GM19023 (cell line): Measurements from ENCODE around the gene DPYSL4.

ENCODE experiments used
- ATAC-seq: cut with Tn5 transposase; IDR thresholded peaks from one replicate; pipeline ENCODE4 v1.9.1; 2021; ENCODE audit warnings: mild to moderate bottlenecking, moderate library complexity; ENCODE audit not compliant: unreplicated experiment

The DPYSL4 gene

DNA sequence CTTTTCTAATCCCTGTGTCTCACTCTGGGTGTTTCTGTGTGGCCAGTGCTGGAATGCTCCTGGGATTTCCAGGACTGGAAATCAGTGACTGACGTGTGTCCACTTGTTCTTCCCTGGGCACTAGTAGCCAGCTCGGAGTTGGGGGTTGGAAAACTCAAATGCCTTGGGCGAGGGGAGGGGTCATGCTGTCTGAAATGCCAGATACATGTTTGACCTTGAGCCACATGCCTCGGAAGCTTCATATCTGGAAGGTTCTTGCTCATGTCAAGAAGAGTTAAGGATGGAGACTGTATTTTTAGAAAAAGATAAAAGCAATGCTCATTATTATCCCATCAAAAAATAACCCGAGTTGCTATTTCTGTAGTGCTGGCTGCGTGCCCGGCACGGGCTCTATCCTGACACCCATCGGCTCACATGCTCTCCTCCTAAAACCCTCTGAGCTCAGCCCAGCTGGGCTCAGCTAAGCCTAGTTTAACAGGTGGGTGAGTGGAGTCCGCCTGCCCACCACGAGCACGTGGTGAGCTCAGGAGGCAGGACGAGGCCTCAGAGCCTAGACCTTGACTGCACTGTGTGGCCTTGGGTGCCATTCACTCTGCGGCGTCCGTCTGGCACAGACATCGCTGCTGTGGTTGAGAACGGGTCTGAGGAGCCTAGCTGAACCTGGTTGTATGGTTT, 6.4 kb downstream of the DPYSL4 start:
- ATAC-seq = no peak

DNA sequence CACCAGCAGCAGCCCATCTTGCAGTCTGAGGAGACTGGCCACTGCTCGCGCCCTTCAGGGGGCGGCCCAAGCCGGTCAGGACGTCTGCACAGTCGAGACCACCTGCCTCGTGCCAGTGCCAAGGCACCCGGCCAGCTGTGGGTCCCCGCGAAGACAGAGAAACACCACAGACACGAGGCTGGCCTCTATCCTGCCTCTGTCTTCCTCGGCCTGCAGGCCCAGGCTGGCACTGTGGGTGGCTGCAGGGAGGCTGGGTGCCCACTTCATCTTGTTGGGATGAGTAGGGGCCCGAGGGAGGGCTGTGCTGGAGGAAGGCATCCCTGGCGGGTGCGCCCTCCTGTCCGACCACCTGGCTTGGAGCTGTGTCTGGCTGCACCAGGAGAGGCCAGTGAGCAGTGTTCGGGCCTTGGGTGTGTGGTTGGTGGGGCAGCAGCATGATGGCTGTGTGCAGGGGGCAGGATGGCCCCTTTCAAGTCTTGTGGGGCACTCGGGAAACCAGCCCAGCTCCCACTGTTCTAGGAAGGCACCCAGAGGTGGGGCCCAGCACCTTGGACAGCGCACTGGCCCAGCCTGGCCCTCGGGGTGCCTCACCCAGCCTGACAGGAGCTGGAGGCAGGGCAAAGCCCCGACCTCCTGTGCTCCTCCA, 7.3 kb downstream of the DPYSL4 start:
- no peak for ATAC-seq

DNA sequence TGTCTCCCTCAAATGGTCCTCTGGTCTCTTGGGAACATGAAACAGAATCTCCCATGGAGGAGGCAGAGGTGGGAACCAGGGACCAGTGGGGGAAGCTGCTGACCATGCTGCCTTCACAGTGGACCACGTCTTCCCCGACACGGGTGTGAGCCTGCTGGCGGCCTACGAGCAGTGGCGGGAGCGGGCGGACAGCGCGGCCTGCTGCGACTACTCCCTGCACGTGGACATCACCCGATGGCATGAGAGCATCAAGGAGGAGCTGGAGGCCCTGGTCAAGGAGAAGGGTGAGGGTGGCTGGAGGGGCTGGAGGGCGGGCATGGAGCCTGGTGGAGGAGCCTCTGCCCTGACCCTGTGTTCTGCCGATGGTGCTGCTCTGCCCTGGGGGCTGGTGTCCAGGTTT, 8.0 kb downstream of the DPYSL4 start:
- no peak for ATAC-seq

DNA sequence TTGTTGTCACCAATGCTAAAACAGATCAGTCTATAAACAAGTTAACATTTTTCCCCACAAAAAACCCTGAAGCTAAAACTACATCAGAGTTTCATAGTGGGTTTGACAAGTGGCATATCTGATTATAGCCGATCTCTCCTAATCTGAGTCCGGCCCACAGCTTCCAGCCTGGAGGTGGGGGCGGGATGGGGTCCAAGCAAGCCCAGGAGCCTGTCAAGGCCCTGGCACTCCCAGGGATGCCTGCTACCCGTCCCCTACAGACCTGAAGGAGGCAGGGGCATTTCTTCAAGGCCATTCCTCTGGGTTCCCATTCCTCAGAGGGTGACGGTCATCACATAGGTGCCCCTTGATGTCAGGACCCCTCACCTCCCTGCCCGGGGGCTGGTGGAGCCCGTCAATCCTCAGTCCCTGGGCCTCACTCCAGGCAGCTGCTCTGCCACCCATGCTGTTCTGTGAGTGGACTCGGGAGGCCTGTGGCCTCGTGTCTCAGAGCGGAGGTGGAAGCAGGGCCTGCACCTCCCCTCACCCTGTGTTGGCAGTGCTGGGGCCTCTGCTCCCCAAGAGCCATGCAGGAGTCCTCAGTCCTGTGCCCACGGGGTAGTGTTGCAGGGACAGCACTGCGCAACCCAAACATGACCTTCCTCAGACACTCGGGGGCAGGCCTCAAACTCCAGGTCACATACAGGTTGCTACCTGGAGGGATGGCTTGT, 8.8 kb downstream of the DPYSL4 start:
- no peak for ATAC-seq

DNA sequence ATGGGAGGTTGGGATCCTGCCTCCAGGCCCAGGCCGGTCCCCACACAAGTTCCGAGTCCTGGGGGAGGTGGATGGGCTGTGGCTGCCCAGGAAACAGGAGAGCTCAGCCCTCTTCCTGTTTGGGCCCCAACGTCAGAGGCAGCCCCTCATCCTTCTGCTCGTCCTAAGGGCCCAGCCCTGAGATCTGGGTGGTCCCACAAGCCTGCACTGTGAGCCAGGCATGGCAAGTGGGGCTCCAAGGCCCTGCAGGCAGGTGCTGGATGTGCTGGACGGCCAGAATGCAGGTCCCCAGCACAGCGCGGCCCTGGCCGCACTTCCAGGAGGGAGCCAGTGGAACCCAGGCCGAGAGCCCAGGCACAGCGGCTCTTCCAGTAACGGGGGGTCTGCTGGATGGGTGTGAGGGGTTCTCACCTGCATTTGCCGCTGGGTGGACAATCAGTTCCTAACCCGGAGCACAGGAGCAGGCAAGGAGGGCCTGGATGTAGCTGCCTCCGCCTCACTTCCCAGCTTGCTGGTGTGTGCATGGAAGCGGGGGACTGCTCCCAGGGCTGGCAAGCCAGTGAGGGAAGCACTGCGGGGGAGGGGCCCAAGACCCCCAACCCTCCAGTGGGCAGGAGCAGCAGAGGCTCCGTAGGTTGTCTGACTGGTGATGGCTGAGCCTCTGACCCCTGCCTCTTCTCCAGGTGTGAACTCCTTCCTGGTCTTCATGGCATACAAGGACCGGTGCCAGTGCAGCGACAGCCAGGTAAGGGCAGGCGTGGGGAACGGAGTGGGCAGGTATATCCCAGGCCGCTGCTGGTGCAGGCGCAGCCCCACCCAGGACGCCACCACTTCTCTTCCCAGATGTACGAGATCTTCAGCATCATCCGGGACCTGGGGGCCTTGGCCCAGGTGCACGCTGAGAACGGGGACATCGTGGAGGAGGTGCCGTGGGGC, 9.7 kb downstream of the DPYSL4 start:
- no peak for ATAC-seq

DNA sequence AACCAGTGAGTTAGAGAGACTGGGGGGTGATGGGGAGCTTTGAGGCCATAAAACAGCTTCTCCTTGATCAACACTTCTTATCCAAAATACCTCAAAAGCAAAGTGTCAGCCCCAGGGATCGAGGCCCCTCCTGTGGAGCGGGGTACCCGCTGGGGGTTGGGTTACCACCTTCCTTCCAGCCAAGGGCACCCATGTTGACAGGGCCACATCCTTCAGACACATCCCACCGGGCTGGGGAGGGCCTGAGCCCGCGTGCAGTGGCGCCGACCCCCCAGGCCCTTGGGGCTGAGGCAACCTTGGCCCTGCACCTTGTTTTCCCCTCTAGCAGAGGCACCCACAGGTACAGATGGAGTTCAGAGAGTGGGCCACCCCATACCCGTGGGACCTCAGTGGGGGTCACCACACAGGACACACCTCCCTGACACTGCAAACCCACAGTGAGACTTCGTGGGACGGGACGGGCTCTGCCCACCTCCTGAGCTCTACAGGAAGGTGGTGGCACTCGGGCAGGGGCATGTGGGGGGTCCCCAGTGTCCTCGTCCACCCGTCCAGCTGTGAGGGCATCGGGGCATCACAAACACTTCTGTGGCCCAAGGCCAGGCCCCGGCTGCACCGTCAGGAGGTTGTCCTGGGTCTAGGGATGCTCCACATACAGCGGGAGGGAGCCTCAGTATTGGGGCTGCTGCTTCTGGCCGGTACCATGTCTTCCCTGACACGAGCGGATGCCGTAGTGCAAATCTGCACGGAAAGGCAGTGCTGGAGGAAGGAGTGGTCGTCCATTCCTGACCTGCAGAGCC, 10.7 kb downstream of the DPYSL4 start:
- no peak for ATAC-seq

DNA sequence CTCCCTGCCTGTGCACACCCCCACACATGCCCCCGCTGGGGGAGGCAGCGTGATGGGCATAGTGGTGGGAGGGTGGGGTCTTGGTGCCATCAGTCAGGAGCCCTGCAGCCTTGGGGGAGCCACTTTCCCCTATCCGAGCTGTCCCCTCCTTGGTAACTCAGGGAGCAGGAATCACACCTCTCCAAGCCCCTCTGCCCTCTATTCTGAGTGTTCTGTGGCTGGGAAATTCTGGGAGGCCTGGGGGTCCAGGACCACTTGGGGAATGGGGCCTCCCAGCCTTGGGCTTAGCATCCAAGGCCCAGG, 11.3 kb downstream of the DPYSL4 start:
- ATAC-seq = no peak

DNA sequence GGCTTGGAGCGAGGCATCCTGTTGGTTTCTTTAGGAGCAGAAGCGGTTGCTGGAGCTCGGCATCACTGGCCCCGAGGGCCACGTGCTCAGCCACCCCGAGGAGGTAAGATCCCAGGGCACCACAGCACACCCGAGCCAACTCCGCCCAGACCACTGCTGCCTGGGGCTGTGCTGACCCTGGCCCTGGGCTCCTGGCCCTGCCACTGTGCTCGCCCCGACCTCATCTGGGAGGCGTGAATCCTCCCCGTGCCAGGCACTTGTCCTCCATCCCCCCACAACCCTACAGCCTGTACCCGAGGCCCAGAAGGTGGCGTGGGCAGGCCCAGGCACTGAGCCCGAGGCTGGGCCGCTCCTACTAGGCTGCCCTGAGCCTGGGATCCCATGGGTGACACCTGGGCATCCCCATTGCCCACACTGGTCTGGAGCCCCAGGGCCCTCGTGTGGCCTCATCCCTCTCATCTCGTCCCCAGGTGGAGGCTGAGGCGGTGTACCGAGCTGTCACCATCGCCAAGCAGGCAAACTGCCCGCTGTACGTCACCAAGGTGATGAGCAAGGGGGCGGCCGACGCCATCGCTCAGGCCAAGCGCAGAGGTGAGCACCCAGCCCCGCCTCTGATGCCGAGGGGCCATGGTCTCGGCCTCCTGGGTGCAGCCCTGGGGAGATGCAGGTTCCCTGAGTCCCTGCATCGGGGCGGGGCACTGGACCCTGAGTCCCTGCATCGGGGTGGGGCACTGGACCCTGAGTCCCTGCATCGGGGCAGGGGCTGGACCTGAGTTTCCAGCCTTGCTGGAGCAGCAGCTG, 11.8 kb downstream of the DPYSL4 start:
- no peak for ATAC-seq

DNA sequence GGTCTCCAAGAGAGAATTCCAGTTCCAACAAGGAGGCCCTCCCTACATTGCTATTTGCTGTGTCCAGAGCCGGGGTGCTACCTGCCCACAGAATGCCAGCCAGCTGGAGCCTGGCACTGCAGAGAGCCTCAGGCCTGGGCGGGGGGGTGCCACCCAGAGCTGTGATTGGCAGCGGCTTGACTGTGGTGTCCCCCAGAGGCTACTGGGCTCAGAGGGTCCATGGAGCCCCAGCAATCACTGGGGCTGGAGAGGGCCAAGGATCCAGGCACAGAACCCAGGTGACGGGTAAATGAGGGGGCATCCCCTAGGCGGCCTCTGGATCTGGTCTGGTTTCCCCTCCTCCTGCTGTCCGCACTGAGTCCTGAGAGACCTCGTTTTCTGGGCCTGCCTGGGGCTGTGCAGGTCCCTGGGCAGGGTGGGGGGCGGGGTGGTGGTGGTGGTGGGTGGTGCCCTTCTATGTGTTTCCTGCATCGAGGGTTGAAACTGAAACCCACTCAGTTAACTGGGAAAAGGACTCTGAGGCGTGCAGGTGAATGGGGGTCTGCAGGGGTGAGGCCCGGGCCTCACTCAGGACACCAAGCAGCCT, 12.6 kb downstream of the DPYSL4 start:
- ATAC-seq = no peak

DNA sequence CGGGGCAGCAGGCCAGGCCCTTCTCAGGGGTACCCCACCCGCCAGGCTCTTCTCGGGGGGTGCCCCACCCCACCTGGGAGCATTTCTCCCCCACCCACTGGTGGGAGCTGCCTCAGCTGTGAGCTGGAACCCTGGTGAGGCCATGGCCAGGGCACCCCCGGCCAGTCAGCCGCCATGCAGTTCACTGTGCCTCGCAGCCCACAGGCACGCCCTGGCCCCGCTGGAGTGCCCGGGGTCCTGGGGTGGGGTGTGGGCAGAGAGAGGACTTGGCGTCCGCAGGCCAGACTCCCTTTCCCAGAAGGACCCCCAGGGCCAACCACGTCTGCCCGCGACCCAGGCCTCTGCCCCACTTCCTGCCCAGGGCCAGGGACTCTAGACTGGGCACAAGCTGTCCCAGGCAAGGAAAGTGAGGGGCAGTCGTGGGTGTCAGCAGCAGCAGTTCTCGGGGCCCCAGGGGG, 13.1 kb downstream of the DPYSL4 start:
- no peak for ATAC-seq

DNA sequence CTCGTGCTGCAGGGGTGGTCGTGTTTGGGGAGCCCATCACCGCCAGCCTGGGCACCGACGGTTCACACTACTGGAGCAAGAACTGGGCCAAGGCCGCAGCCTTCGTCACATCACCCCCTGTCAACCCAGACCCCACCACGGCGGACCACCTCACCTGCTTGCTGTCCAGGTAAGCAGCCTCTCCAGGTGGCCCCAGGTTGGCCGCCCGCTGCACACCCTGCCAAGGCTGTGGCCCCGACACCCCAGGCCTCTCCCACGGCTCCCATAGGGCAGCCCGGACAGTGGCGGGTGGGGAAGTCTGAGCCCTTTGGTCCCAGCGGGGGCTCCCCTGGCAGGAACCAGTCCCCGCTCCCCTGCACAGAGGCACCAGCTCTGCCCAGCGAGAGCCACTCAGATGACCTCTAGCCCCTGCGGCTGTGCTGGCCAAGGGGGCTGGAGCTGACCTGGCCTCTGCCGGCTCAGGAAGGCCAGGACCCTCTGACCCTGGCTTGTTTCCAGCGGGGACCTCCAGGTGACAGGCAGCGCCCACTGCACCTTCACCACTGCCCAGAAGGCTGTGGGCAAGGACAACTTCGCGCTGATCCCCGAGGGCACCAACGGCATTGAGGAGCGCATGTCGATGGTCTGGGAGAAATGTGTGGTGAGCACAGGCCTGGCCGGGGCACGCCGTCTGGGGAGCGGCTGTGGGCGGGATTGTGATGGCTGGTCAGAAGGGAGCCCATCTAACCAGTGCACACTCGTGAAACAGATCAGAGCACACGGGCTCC, 13.8 kb downstream of the DPYSL4 start:
- ATAC-seq = no peak

DNA sequence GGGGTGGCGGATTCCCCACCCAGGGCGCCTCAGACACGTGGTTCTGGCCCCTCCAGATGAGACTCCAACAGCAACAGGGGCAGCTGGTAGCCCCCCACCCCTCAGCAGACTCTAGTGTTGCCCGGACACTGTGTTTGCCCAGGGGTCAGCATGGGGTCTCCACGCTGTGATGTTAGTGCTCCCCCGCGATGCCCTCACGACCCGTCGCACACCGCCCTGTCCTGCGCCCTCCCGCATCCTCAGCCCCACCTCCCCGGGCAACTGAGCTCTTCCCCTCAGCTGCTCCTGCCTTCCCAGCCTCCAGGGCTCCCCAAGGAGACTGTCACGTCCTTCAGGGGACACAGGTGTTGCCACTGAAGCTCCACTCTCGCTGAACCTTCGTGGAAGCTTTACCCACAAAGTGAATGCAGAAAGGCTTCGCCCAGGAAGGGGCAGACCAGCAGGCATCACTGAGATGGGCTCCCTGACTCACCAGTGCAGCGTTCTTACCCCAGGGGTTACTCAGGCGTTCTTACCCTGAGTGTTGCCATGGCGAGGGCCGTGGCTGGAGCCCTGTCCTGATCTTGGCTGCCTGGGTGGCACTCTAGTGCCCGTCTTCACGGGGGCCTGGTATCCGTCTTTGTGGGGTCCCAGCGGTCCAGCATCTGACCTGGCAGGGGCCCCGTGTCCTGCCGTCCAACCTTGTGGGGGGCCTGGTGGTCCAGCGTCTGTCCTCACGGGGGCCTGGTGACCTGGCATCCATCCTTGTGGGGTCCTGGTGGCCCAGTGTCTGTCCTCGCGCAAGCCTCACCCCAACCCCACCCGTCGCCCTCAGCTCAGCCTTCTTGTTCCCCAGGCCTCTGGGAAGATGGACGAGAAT, 14.6 kb downstream of the DPYSL4 start:
- ATAC-seq = no peak

DNA sequence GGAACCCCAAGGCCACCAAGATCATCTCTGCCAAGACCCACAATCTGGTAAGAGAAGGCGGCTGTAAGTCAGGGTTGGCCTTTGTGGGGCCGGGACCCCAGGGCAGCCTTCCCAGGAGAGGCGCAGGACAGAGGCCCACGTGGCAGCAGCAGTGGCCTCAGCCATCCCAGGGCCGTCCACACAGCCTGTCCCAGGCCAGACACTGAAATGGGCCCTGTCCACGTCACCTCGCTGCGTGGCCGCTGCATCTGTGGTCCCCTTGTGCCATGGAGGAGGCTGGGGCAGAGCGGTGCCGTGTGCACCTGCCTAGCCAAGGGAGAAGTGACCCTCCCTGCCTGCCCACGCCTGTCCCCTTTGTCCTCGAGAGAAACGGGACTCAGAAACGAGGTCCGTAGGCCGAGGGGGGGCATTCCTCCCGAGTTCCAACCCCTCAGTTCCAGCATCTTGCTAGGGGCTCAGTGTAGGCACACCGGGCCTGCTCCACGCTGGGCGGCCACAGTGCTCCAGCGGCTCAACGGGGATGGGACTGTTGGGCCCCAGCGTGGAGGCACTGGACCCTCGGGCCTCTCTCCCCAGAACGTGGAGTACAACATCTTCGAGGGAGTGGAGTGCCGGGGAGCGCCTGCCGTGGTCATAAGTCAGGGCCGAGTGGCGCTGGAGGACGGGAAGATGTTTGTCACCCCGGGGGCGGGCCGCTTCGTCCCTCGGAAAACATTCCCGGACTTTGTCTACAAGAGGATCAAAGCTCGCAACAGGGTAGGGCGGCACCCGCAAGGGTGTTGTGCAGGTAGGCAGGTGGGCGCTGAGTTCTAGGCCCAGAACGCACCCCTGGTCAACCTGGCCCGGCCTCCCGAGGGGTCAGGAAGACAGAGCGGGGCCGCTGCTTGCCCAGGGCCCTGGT, 15.6 kb downstream of the DPYSL4 start:
- ATAC-seq = no peak

DNA sequence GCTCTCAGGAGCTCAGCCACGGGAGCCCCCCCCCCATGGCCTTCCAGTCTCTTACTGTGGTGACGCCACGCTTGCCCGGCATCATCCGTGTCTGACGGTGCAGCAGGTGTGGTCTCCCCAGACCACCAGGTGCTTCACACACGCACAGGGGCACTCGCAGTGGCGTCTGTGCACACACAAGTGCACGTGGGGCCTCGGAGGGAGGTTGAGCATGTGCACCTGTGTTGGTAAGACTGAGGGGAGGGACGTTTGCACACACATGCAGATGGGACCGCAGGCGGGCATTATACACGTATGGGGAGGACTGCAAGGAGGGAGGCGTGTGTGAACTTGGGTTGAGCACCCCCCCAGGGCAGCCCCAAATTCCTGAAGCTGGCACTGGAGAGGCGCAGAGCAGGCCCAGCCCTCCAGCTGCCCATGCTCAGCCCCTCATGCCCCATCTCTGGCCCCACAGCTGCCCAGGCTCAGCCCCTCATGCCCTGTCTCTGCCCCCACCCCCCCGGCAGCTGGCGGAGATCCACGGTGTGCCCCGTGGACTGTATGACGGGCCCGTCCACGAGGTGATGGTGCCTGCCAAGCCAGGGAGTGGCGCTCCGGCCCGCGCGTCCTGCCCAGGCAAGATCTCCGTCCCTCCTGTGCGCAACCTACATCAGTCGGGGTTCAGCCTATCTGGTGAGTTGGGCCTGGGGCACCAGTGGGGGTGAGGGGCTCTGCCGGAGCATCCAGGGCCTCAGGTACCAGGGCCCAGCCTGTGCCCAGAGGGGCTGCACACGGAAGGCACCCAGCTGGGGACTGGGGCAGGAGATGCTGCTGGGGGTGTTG, 16.7 kb downstream of the DPYSL4 start:
- no peak for ATAC-seq

DNA sequence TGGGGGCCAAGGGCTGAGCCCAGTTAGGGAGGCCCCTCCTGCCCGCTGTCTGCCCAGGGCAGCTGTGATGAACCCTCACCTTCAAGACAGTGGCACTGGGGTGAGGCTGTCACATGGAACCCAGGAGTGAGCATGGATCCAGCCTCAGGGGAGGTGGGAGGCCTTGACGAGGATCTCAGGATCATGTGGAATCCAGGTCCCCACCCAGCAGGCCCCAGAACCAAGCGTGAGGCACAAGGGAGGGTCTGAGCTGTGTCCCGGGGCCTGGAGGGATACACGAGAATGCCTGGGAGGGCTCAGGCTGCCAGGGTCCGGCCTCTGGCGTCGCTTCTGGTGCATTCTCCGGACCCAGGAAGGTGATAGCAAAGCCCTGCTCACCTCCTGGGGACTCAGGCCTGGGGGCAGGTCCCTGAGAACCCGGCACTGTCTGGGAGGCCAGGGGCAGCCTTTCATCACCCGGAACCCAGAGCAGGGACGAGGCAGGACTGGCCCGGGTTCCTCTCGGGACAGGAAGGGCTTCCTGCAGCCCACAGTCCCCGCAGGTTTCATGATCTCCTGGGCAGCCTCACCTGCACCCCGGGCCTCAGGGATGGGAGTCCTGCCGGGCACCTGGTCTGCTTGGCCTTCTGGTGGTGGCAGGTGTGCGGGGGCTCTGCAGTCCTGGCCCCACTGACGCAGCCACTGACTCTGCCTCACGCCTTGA, 17.5 kb downstream of the DPYSL4 start:
- no peak for ATAC-seq
